Large intestine (tissue), 3 donors: ENCODE data around the gene KBTBD6. TPM values are rescaled to one million over a fixed set of nuclear protein-coding genes. Genes with fewer than 3 reads are reported as not detected.
"Not testable (repeated sequence)": the region's sequence is repeated elsewhere in the genome, so short reads cannot be mapped to it uniquely, and the experiment has no call there.

Source experiments
- DNase-seq, 2 donors: peaks; one replicate each; pipeline versions ENCODE4 v3.0.0 to v3.0.0-alpha.2; 2013
- H3K27ac ChIP-seq: one replicate; pipeline ENCODE4 v1.5.1; 2013; ENCODE audit warnings: low read length
- H3K27me3 ChIP-seq: 2 replicates; pipeline ENCODE4 v1.6.1; 2013; ENCODE audit warnings: low read length; ENCODE audit not compliant: control insufficient read depth, insufficient read depth
- H3K36me3 ChIP-seq: 2 replicates; pipeline ENCODE4 v1.6.1; 2013; ENCODE audit warnings: low read length; ENCODE audit not compliant: control insufficient read depth, insufficient read depth
- H3K4me1 ChIP-seq: one replicate; pipeline ENCODE4 v1.6.1; 2013; ENCODE audit warnings: low read length; ENCODE audit not compliant: control insufficient read depth, insufficient read depth
- H3K4me3 ChIP-seq: one replicate; pipeline ENCODE4 v1.5.1; 2013; ENCODE audit warnings: low read length
- H3K9me3 ChIP-seq: one replicate; pipeline ENCODE4 v1.6.1; 2013; ENCODE audit warnings: mild to moderate bottlenecking, low read depth, low read length, moderate library complexity; ENCODE audit not compliant: control insufficient read depth
- WGBS: methylation state at CpG from one replicate; pipeline ENCODE4 v1.1.5; 2013; ENCODE audit warnings: low lambda C conversion rate; ENCODE audit not compliant: insufficient coverage; 5-methylcytosine and 5-hydroxymethylcytosine counted together
- polyA plus RNA-seq: library from polyadenylated mRNA; unstranded; fragments of 120-200 nt; gene quantifications from one replicate; pipeline ENCODE4 v1.2.1, GENCODE V29; 2013

Gene KBTBD6
- polyA plus RNA-seq, 1 donor, result 10.3 TPM

- WGBS, result no CpG with 5 or more reads among the region's 15 CpGs
- Histone ChIP-seq H3K27ac (no peak overlapping the region), H3K27me3 (no peaks in the 10 kb centered on the region), H3K9me3 (no peaks in the 10 kb centered on the region), H3K4me1 (no peaks in the 10 kb centered on the region), H3K4me3 (no peak overlapping the region), H3K36me3 (no peaks in the 10 kb centered on the region)
- no peak for DNase-seq
Measured at GRCh38 chr13:41107104-41107571, 25.5 kb downstream of the KBTBD6 start.

GRCh38 chr13:41099986-41100385 is 32.6 kb downstream of the KBTBD6 start:
- H3K36me3 ChIP-seq, result no peaks in the 10 kb centered on the region
- H3K27me3 ChIP-seq, result no peaks in the 10 kb centered on the region
- no peaks in the 10 kb centered on the region for H3K9me3 ChIP-seq
- H3K4me3 ChIP-seq, result no peak overlapping the region
- DNase-seq, result no peak
- no peaks in the 10 kb centered on the region for H3K4me1 ChIP-seq
- H3K27ac ChIP-seq, result no peak overlapping the region

- Histone ChIP-seq H3K4me3 (no peak overlapping the region), H3K27ac (no peak overlapping the region), H3K9me3 (no peaks in the 10 kb centered on the region), H3K4me1 (no peaks in the 10 kb centered on the region), H3K36me3 (no peaks in the 10 kb centered on the region), H3K27me3 (no peaks in the 10 kb centered on the region)
- DNase-seq, result no peak
- no CpG with 5 or more reads among the region's 1 CpG for WGBS
Measured at GRCh38 chr13:41098761-41099160, 33.8 kb downstream of the KBTBD6 start.

GRCh38 chr13:41095681-41096080 is 36.9 kb downstream of the KBTBD6 start:
- not testable (repeated sequence) for H3K27ac ChIP-seq, DNase-seq, H3K36me3 ChIP-seq, H3K27me3 ChIP-seq, H3K9me3 ChIP-seq, H3K4me3 ChIP-seq, H3K4me1 ChIP-seq
- WGBS, result no CpG with 5 or more reads among the region's 2 CpGs

- H3K4me3 ChIP-seq, result no peak overlapping the region
- no peak for DNase-seq
- H3K27me3 ChIP-seq, result no peaks in the 10 kb centered on the region
- no peak overlapping the region for H3K27ac ChIP-seq
- no peaks in the 10 kb centered on the region for H3K4me1 ChIP-seq
- peaks cover 16% of the 10 kb centered on the region for H3K36me3 ChIP-seq
- 80% methylated on average over 1 of the region's 2 CpGs for WGBS
- H3K9me3 ChIP-seq, result no peaks in the 10 kb centered on the region
Measured at GRCh38 chr13:41085961-41086585, 46.5 kb downstream of the KBTBD6 start.

GRCh38 chr13:41079725-41080124 is 52.9 kb downstream of the KBTBD6 start:
- Histone ChIP-seq H3K36me3 (peaks cover 52% of the 10 kb centered on the region), H3K4me3 (no peak overlapping the region), H3K27ac (no peak overlapping the region), H3K9me3 (no peaks in the 10 kb centered on the region), H3K27me3 (no peaks in the 10 kb centered on the region), H3K4me1 (no peaks in the 10 kb centered on the region)
- no peak for DNase-seq
- WGBS, result 100% methylated on average over 2 of the region's 4 CpGs

Other genes with a start within 250 kb of the KBTBD6 start
- 87.2 TPM for gene ELF1, start 113.5 kb downstream of the KBTBD6 start, polyA plus RNA-seq
- gene WBP4, start 71.3 kb downstream of the KBTBD6 start, polyA plus RNA-seq, result 21.4 TPM
- 10.3 TPM for gene KBTBD7, start 61.8 kb upstream of the KBTBD6 start, polyA plus RNA-seq
- gene MTRF1, start 130.8 kb upstream of the KBTBD6 start, polyA plus RNA-seq, result 18.6 TPM
- gene NAA16, start 178.5 kb upstream of the KBTBD6 start, polyA plus RNA-seq, result 23.9 TPM